KMS-11 (cell line): ENCODE results near the gene PIWIL4.

Experiments
- H2AFZ ChIP-seq: fragments of 200-600 bp; sonication (generic); 2 replicates; pipeline ENCODE4 v1.6.1; 2016; ENCODE audit warnings: antibody characterized with exemption, mixed run types, low read depth
- H3K27ac ChIP-seq: fragments of 200-600 bp; sonication (generic); 2 replicates; pipeline ENCODE4 v1.6.1; 2016; ENCODE audit warnings: mild to moderate bottlenecking, mixed run types
- H3K27me3 ChIP-seq: fragments of 200-600 bp; sonication (generic); 2 replicates; pipeline ENCODE4 v1.6.1; 2017; ENCODE audit warnings: mild to moderate bottlenecking, low read depth, mixed run types, moderate library complexity; ENCODE audit not compliant: insufficient read depth
- H3K36me3 ChIP-seq: fragments of 200-600 bp; sonication (generic); 2 replicates; pipeline ENCODE4 v1.6.1; 2017; ENCODE audit warnings: mild to moderate bottlenecking, mixed run types; ENCODE audit not compliant: insufficient read depth
- H3K4me1 ChIP-seq: fragments of 200-600 bp; sonication (generic); 2 replicates; pipeline ENCODE4 v1.6.1; 2016; ENCODE audit warnings: mild to moderate bottlenecking, low read depth, mixed run types; ENCODE audit not compliant: poor library complexity, severe bottlenecking
- H3K4me2 ChIP-seq: fragments of 200-600 bp; sonication (generic); 2 replicates; pipeline ENCODE4 v1.7.0; 2016; ENCODE audit warnings: mild to moderate bottlenecking, mixed run types
- H3K4me3 ChIP-seq: fragments of 200-600 bp; sonication (generic); IDR thresholded peaks from 2 replicates; pipeline ENCODE4 v1.6.1; 2017; ENCODE audit warnings: low read depth, low read length, mixed read lengths; ENCODE audit not compliant: insufficient read depth
- H3K79me2 ChIP-seq: fragments of 200-600 bp; sonication (generic); 2 replicates; pipeline ENCODE4 v1.6.1; 2016; ENCODE audit warnings: low read depth, mixed run types; ENCODE audit not compliant: insufficient read depth
- H3K9ac ChIP-seq: fragments of 200-600 bp; sonication (generic); 2 replicates; pipeline ENCODE4 v1.6.1; 2016; ENCODE audit warnings: mild to moderate bottlenecking, mixed run types
- H4K20me1 ChIP-seq: fragments of 200-600 bp; sonication (generic); 2 replicates; pipeline ENCODE4 v1.6.1; 2016; ENCODE audit warnings: mild to moderate bottlenecking, mixed run types; ENCODE audit not compliant: insufficient read depth
- CTCF ChIP-seq: fragments of 200-600 bp; sonication (generic); conservative IDR thresholded peaks from 2 replicates; pipeline ENCODE4 v1.6.1; 2017; ENCODE audit warnings: low read depth, mild to moderate bottlenecking, antibody characterized with exemption, low read length, moderate library complexity, mixed read lengths

Gene PIWIL4

GRCh38 chr11:94648789-94649188, 81.6 kb downstream of the PIWIL4 start:
- Histone ChIP-seq H3K9ac (no peak overlapping the region), H3K4me3 (no peak overlapping the region)

DNA sequence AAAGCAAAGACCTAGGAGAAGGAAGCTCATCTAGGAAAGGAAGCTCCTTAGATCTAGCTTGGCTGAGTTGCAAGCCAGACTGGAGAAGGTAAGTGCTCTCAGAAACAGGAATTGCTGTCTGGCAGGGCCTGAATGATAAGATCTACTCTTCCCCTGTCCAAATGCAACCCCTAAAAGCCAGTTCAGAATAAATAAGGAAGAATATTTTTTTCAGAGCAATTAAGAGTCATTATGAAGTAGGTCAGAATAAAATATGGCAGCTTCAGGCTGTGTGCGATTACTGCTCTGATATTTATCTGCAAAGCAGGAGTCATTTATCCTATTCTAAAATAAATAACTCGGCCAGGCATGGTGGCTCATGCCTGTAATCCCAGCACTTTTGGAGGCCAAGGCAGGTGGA, 82.1 kb downstream of the PIWIL4 start:
- no peaks in the 10 kb centered on the region for H4K20me1 ChIP-seq
- H3K4me2 ChIP-seq = no peak overlapping the region
- H3K27ac ChIP-seq = no peak overlapping the region
- H3K79me2 ChIP-seq = no peaks in the 10 kb centered on the region
- no peak for TF ChIP-seq CTCF
- no peaks in the 10 kb centered on the region for H3K36me3 ChIP-seq
- H2AFZ ChIP-seq = no peak overlapping the region
- no peaks in the 10 kb centered on the region for H3K4me1 ChIP-seq
- no peaks in the 10 kb centered on the region for H3K27me3 ChIP-seq
- no peak overlapping the region for H3K9ac ChIP-seq
- no peak overlapping the region for H3K4me3 ChIP-seq

More at GRCh38 chr11:94648789-94649188, 81.6 kb downstream of the PIWIL4 start:
- TF ChIP-seq CTCF = no peak
- no peaks in the 10 kb centered on the region for H3K79me2 ChIP-seq
- H3K27me3 ChIP-seq = no peaks in the 10 kb centered on the region
- H2AFZ ChIP-seq = no peak overlapping the region
- no peaks in the 10 kb centered on the region for H3K4me1 ChIP-seq
- H3K27ac ChIP-seq = no peak overlapping the region
- no peaks in the 10 kb centered on the region for H3K36me3 ChIP-seq
- no peaks in the 10 kb centered on the region for H4K20me1 ChIP-seq
- H3K4me2 ChIP-seq = no peak overlapping the region

- H2AFZ ChIP-seq = no peak overlapping the region
- no peak overlapping the region for H3K27ac ChIP-seq
- H4K20me1 ChIP-seq = no peaks in the 10 kb centered on the region
- no peaks in the 10 kb centered on the region for H3K36me3 ChIP-seq
- H3K4me2 ChIP-seq = no peak overlapping the region
- no peaks in the 10 kb centered on the region for H3K4me1 ChIP-seq
- no peak overlapping the region for H3K9ac ChIP-seq
- no peaks in the 10 kb centered on the region for H3K27me3 ChIP-seq
- H3K79me2 ChIP-seq = no peaks in the 10 kb centered on the region
- no peak overlapping the region for H3K4me3 ChIP-seq
- TF ChIP-seq CTCF = no peak
Measured at GRCh38 chr11:94649964-94650623, 82.9 kb downstream of the PIWIL4 start.

DNA sequence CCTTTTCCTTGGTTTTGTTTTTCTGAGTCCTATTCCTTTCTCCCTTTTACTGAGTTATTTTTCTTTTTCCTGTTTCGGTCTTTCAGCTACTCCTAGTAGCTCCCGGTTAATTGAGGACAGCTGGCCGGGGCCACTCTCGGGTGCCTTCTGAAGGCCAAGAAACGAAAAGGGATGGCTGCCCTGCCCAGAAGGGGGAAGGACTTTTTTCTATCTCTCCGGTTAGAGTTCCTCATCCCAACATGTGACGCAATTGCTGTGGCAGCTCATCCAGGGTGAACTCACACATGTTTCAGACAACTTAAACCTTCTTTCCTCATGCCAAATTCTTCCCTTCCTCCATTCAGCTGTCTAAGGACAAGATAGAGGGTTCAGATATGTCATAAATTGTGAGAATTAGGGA, 83.6 kb downstream of the PIWIL4 start:
- Histone ChIP-seq H3K79me2 (no peaks in the 10 kb centered on the region), H2AFZ (no peak overlapping the region), H3K27me3 (no peaks in the 10 kb centered on the region), H3K4me1 (no peaks in the 10 kb centered on the region), H3K27ac (no peak overlapping the region), H3K4me3 (no peak overlapping the region), H4K20me1 (no peaks in the 10 kb centered on the region), H3K9ac (no peak overlapping the region), H3K36me3 (no peaks in the 10 kb centered on the region), H3K4me2 (no peak overlapping the region)
- TF ChIP-seq CTCF = no peak
